HepG2 (cell line): ENCODE measurements around the gene PRKCE. TPM values are rescaled to one million over a fixed set of nuclear protein-coding genes. Genes with fewer than 3 reads are reported as not detected.
A peak's percentile ranks its signal among the peaks of the same experiment; 100 is the strongest.

ENCODE experiments used
- CBX5 ChIP-seq: sonication (generic); formaldehyde crosslinking; IDR thresholded peaks from 2 replicates; pipeline ENCODE4 v1.4.0; 2020; ENCODE audit warnings: missing genetic modification reagents, borderline replicate concordance
- CEBPG ChIP-seq: IDR thresholded peaks from 2 replicates; pipeline ENCODE4 v1.6.1; 2016
- FOXA3 ChIP-seq: IDR thresholded peaks from 2 replicates; pipeline ENCODE4 v1.6.1; 2016; ENCODE audit warnings: missing genetic modification reagents, missing compliant biosample characterization
- FOXJ3 ChIP-seq: sonication (generic); formaldehyde crosslinking; IDR thresholded peaks from 2 replicates; pipeline ENCODE4 v1.4.0; 2020; ENCODE audit warnings: missing genetic modification reagents, mild to moderate bottlenecking, borderline replicate concordance
- FOXO1 ChIP-seq: sonication (generic); formaldehyde crosslinking; IDR thresholded peaks from 2 replicates; pipeline ENCODE4 v1.4.0; 2020; ENCODE audit warnings: missing genetic modification reagents
- HMG20A ChIP-seq: IDR thresholded peaks from 2 replicates; pipeline ENCODE4 v1.6.1; 2016; ENCODE audit warnings: borderline replicate concordance
- HNF4A ChIP-seq: sonication (generic); formaldehyde crosslinking; IDR thresholded peaks from 2 replicates; pipeline ENCODE4 v1.4.0; 2020; ENCODE audit warnings: missing genetic modification reagents
- KDM1A ChIP-seq: IDR thresholded peaks from 2 replicates; pipeline ENCODE4 v1.6.1; 2016; ENCODE audit warnings: missing compliant biosample characterization
- MBD4 ChIP-seq: IDR thresholded peaks from 2 replicates; pipeline ENCODE4 v1.6.1; 2012; ENCODE audit warnings: low read length, inconsistent platforms, borderline replicate concordance
- NBN ChIP-seq: fragments of 450-650 bp; conservative IDR thresholded peaks from 2 replicates; pipeline ENCODE4 v1.6.1; 2017
- NFIC ChIP-seq: IDR thresholded peaks from 2 replicates; pipeline ENCODE4 v1.6.1; 2012; ENCODE audit warnings: mild to moderate bottlenecking, low read length, inconsistent platforms
- NR2F6 ChIP-seq, 2 experiments: IDR thresholded peaks; 2 replicates each; pipeline ENCODE4 v1.6.1; 2016; ENCODE audit warnings: antibody characterized with exemption in 1 of 2, mild to moderate bottlenecking in 1 of 2
- RERE ChIP-seq: IDR thresholded peaks from 2 replicates; pipeline ENCODE4 v1.6.1; 2016; ENCODE audit warnings: low read depth, missing genetic modification reagents, missing compliant biosample characterization
- SATB2 ChIP-seq: sonication (generic); formaldehyde crosslinking; IDR thresholded peaks from 2 replicates; pipeline ENCODE4 v1.5.0; 2020; ENCODE audit warnings: missing genetic modification reagents
- SOX6 ChIP-seq, 2 experiments: fragments of 450-650 bp in 1 of 2; sonication (generic) in 1 of 2; formaldehyde crosslinking in 1 of 2; IDR thresholded peaks; 2 replicates each; pipeline versions ENCODE4 v1.4.0 to v1.6.1; 2017 to 2020; ENCODE audit warnings: antibody characterized with exemption in 1 of 2, mild to moderate bottlenecking in 1 of 2, missing genetic modification reagents in 1 of 2
- SP5 ChIP-seq: IDR thresholded peaks from 2 replicates; pipeline ENCODE4 v1.6.1; 2016; ENCODE audit warnings: low read depth, borderline replicate concordance
- TBL1XR1 ChIP-seq: fragments of 150-350 bp; IDR thresholded peaks from 2 replicates; pipeline ENCODE4 v1.6.1; 2014; ENCODE audit warnings: borderline replicate concordance, low read length; ENCODE audit not compliant: partially characterized antibody
- TBX3 ChIP-seq: fragments of 450-650 bp; IDR thresholded peaks from 2 replicates; pipeline ENCODE4 v1.6.1; 2017; ENCODE audit warnings: antibody characterized with exemption, mild to moderate bottlenecking, inconsistent platforms, borderline replicate concordance
- THAP11 ChIP-seq: IDR thresholded peaks from 2 replicates; pipeline ENCODE4 v1.6.1; 2016; ENCODE audit warnings: missing biosample characterization, missing genetic modification reagents
- ZBTB34 ChIP-seq: sonication (generic); formaldehyde crosslinking; IDR thresholded peaks from 2 replicates; pipeline ENCODE4 v1.8.0; 2022; ENCODE audit warnings: mild to moderate bottlenecking, missing genetic modification reagents
- ZNF12 ChIP-seq: sonication (generic); formaldehyde crosslinking; IDR thresholded peaks from 2 replicates; pipeline ENCODE4 v1.5.0; 2020; ENCODE audit warnings: missing genetic modification reagents
- ZNF264 ChIP-seq: sonication (generic); formaldehyde crosslinking; IDR thresholded peaks from 2 replicates; pipeline ENCODE4 v1.4.0; 2020; ENCODE audit warnings: missing genetic modification reagents
- ZNF556 ChIP-seq: sonication (generic); formaldehyde crosslinking; IDR thresholded peaks from 2 replicates; pipeline ENCODE4 v1.4.0; 2020; ENCODE audit warnings: mild to moderate bottlenecking, missing genetic modification reagents, borderline replicate concordance
- polyA plus RNA-seq, 8 experiments: library from polyadenylated mRNA; depleted of rRNA in 3 of 8; stranded (reverse) in 7 of 8; unstranded in 1 of 8; fragments of >200 nt; fragmentation: Illumina TruSeq in 4 of 8; extraction: Trizol in 4 of 8; gene quantifications; 2 replicates each; pipeline versions ENCODE4 v1.2.1 to v1.2.3, GENCODE V29; 2011 to 2016; ENCODE audit warnings: low read depth in 4 of 8, missing spikeins in 1 of 8, mixed read lengths in 1 of 8; ENCODE audit not compliant: insufficient read depth in 1 of 8
- total RNA-seq, 5 experiments: library from RNA; depleted of rRNA; stranded (reverse); fragments of >200 nt; fragmentation: Illumina TruSeq; extraction: Trizol; gene quantifications; 2 replicates each; pipeline ENCODE4 v1.2.3, GENCODE V29; 2016; ENCODE audit warnings: low read depth in 1 of 5
- TF ChIP-seq, protein P1 (sequence below): sonication (generic); formaldehyde crosslinking; IDR thresholded peaks from 2 replicates; pipeline ENCODE4 v1.4.0; 2020; ENCODE audit warnings: missing genetic modification reagents, mild to moderate bottlenecking, borderline replicate concordance

Gene PRKCE
- total and polyA plus RNA-seq, 2 of the 13 experiments (the other 11 are each of a cell fraction or from before 2014, with no cell fraction given): 1.0 to 3.9 TPM

- peak; percentile 99 for TF ChIP-seq ZNF12
- TF ChIP-seq NBN: no peak
- TF ChIP-seq FOXA3 (CRISPR knock-in tag): peak; percentile 94
- no peak for TF ChIP-seq CBX5 (CRISPR knock-in tag)
- TF ChIP-seq TBX3: peak; percentile 93
- TF ChIP-seq SP5 (CRISPR knock-in tag): peak; percentile 94
- peak; percentile 34 for TF ChIP-seq HNF4A
- peak; percentile 93 for TF ChIP-seq HMG20A (CRISPR knock-in tag)
- TF ChIP-seq RERE (CRISPR knock-in tag): peak; percentile 98
- peak; percentile 53; the same call in 1 of the 2 replicates for TF ChIP-seq ZNF556
- TF ChIP-seq ZNF264 (CRISPR knock-in tag): no peak
- peak; percentile 81; the same call in 1 of the 2 replicates for TF ChIP-seq MBD4
- peak; percentile 76 for TF ChIP-seq TBL1XR1
- 0 out of 2 replicates have a peak, but pooled peaks have one; percentile 17 for TF ChIP-seq FOXO1 (CRISPR knock-in tag)
- TF ChIP-seq, protein P1, sequence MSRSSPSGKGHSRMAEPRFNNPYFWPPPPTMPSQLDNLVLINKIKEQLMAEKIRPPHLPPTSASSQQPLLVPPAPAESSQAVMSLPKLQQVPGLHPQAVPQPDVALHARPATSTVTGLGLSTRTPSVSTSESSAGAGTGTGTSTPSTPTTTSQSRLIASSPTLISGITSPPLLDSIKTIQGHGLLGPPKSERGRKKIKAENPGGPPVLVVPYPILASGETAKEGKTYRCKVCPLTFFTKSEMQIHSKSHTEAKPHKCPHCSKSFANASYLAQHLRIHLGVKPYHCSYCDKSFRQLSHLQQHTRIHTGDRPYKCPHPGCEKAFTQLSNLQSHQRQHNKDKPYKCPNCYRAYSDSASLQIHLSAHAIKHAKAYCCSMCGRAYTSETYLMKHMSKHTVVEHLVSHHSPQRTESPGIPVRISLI (CRISPR knock-in tag): peak; percentile 96
- peak; percentile 43; the same call in 1 of the 2 replicates for TF ChIP-seq FOXJ3 (CRISPR knock-in tag)
- TF ChIP-seq NFIC: peak; percentile 84
- TF ChIP-seq CEBPG: peak; percentile 58
- TF ChIP-seq KDM1A: peak; percentile 31; the same call in 1 of the 2 replicates
- TF ChIP-seq NR2F6 (IDR thresholded peaks at IDR 0.05): peak; percentile 63
- peak; percentile 43; the same call in 1 of the 2 replicates for TF ChIP-seq NR2F6 (CRISPR knock-in tag; IDR thresholded peaks at IDR 0.05)
- TF ChIP-seq ZBTB34 (CRISPR knock-in tag): peak; percentile 69; the same call in 1 of the 2 replicates
- TF ChIP-seq THAP11 (CRISPR knock-in tag): no peak
- 0 out of 2 replicates have a peak, but pooled peaks have one; percentile 40 for TF ChIP-seq SATB2 (CRISPR knock-in tag)
- TF ChIP-seq SOX6 (IDR thresholded peaks at IDR 0.05): no peak
- TF ChIP-seq SOX6 (CRISPR knock-in tag; IDR thresholded peaks at IDR 0.05): peak; percentile 83
These were observed 522.3 kb downstream of the PRKCE start (continued) for GRCh38 chr2:46173636-46174250.
